GM19395 (cell line): Measurements from ENCODE around the gene TANC1.

ENCODE experiments used
- ATAC-seq: cut with Tn5 transposase; IDR thresholded peaks from one replicate; pipeline ENCODE4 v1.9.1; 2021; ENCODE audit warnings: mild to moderate bottlenecking, moderate library complexity; ENCODE audit not compliant: unreplicated experiment

Gene TANC1

DNA sequence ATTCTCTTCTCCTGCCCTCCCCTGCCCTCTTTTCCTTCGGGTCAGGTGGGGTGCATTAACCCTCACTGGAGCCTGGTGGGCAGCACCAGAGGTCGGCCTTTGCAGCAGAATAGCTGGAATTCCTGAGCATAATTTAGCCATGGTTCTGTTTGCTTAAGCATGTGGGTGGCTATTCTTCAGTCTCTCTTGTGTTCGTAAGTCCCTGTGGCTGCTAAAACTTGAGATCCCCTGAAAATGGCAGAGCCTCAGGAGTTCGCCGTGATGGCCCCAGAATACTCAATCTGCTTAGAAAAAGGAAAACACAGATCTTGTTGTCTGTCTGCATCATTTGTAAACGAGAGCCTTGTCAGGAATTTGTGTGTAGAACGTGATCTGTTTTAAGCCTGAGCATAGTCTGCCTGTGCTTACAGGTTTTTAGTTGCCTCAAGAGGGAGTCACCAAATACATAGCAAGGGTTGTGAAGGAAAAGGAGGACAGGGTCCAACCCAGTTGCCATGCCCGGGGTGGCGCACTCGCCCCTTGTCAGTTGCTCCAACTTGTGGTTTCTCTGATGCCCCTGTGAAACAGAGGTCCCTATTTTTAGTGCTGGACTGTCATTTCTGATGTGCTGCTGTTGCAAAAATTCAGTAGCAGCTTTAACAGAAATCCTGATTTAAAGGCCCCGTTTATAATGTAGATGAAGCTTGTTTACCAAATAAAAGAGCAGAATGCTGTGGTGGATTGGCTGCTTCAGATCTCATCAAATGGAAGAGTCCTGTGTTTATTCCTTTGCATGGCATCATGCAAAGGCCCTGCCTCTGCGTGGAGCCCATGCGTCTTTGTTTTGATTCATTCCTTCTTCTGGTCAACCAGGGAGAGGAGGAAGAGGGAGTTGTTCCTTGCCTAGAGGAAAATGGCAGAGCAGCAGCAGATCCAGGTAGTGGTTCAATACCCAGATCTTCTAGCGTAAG, 243.3 kb downstream of the TANC1 start:
- ATAC-seq = no peak

DNA sequence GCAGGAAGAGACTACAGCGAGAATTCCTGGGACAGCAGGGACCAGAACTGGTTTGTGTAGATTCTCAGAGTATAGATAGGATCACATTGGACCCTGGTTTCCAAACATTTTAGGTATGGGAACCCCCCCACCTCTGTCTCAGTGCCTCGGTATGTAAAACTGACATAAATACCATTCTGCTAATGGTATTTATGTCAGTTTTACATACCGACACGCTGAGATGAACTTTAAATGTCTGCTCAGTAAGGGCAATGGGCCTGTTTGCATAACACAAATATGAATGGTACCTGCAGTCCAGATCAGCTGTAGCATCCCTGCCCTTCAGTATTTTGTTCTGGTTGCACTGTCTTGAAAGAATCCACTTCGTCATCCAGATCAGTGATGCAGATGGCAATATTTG, 244.9 kb downstream of the TANC1 start:
- ATAC-seq = no peak

DNA sequence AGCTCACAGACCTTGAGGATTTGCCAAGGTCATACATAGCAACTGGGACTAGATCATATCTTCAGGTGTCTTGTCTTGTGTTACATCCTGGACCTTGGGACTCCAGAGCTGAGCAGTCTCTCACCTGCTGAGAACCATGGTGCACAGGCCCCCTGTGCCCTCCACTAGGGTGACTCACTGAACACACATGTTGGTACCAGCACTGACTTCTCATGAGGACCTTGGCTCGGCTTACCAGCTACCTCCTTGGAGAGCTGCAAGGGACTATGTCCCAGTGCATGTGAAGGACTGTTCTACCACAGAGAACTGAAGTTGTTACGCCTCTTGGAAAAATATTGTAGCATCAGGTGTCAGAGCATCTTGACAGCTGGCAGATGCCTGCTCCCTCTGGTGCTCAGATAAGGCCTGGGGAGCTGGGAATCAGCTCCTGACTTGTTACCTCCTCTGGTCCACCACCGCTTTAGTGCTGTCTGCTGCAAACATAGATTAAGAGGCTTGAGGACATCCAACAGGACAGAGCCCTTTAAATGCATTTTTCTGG, 246.0 kb downstream of the TANC1 start:
- no peak for ATAC-seq

DNA sequence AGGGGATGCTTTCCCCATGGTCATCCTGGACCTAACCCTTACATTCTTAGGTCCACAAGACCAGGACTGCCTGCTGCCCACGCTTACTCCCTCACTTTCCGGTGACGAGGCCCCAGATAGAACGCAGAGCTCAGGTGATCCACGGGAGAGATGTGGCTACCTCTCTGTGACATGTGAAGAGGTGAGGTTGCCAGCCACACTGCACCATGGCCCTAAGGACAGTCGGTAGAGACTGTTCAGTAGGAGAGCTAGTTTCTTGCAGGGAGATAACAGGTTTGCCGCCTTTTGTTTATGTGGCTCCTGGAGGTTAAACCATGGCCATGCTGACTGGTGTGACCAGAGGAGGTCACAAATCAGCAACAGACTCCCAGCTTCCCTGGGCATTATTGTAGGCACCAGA, 246.7 kb downstream of the TANC1 start:
- ATAC-seq = no peak

DNA sequence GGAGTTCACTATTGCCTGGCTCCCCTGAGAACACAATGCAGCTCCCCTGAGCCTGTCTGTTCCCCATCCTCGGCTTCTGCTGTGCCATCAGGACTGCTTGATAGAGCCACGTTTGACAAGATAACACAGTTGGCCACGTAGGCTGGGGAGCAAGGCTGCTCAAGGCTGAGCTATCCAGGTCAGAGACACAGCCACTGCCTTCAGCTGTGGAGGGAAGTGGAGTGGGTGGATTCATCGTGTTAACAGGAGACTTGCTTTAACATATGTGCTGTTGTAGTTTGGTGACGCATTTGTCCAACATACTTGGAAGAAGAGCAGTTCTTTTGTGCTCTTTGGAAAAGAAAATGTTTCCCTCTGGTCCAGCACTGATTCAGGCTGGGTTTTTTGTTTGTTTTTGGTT, 249.2 kb downstream of the TANC1 start:
- ATAC-seq = no peak

DNA sequence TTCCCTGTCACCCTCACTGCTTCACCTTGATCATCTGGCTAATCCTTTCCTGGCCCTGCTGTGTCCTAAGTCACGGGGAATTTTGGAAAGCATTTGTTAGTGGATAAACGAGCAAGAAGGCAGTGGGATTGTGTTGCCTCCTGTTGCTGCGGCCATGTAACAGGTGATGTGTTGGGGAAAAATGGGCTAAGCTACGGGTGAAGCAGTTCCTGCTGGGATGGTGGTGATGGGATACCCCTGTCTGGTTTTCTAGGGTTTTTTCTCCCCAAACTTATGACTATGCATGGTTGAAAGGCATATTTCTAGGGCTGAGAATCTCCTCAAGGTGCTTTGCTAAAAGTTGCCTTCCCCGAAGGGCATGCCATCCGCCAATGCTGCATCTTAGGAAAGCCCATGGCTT, 249.9 kb downstream of the TANC1 start:
- ATAC-seq = no peak

DNA sequence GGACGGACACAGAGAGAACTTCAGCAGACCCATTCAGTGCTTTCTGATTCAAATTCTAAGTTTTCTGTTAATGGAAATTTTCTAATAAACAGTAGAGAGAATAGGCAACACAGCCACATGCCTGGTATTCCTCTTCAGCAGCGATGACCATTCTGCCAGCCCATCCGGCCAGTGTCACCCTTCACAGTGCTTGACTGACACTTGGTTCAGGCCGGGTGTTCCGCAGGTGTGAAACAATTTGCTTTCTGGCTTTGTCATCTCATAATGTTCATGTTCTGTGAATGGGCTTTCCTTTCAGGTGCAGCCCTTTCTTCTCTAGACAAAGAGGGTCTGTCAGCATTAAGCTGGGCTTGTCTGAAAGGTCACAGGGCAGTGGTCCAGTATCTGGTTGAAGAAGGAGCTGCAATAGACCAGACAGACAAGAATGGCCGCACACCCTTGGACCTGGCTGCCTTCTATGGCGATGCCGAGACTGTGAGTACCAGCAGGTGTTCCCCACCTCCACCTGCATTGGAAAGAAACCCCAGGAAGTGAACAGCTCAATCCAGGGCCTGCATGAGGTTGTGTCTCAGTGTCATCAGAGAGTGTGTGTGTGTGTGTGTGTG, 251.1 kb downstream of the TANC1 start:
- ATAC-seq = no peak

DNA sequence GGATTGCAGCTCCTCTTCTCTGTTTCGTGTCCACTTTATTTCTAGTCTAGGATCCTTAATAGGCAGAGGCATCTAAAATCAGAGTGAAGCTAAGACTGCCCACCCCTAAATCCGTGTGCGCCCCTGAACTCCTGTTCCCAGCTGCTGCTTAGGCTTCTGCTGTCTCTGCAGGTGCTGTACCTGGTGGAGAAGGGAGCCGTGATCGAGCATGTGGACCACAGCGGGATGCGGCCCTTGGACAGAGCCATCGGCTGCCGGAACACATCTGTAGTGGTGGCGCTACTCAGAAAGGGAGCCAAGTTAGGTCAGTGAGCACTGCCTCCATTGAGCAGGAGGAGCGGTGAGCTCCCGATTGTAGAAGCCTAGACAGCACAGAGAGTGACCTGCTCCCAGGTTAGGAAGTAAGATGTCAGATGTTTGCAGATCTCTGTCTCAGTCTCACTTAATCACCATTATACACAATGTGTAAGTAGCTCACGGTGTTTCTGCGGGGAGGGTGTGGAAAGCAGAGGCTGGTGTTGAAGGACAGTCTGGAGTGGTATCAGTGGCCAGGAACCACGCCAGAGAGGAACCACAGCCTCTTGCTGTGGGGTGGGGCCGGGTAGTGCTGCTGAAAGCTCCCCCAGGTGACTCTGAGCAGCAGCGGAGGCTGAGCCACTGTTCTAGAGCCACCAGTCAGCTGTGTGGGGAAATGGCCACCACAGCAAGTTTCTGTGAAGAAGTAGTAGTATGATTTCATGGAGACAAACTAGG, 255.8 kb downstream of the TANC1 start:
- no peak for ATAC-seq

DNA sequence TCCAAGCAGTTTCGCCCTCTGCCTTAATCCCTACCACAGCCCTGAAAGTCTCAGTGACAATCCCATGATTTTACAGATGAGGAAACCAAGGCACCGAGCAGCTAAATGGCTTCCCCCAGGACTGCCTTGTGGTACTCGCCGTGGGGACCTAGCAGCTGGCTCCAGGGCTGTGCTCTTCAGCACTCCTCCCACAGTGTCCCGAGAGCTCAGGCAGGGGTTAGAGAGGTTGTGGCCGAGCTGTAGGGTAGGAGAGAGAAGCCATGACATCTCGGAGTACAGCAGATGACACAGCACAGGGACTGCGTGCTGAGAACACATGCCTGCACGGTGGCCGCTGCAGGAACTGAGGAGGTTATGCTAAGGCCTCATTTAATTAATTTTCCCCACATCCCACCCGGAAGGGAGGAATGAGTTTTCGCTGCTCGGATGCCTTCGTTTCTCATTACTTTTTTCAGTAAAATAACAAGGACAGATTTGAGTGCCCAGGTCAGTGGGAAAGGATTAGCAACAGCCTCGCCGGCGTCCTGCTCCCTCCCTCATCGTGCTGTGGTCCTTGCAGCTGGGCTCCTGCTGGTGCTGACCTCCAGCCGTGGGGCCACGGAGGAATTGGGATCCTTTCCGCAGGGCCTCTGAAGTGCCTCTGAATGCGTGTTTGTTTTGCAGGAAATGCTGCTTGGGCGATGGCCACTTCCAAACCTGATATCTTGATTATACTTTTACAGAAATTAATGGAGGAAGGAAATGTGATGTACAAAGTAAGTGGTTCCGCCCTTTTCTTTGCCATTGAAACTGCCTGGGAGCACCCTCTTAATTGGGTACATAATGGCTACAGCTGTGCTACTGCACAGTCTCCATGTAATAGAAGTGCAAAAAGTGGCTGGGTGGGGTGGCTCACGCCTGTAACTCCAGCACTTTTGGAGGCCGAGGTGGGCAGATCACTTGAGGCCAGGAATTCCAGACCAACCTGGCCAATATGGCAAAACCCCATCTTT, 256.9 kb downstream of the TANC1 start:
- no peak for ATAC-seq

DNA sequence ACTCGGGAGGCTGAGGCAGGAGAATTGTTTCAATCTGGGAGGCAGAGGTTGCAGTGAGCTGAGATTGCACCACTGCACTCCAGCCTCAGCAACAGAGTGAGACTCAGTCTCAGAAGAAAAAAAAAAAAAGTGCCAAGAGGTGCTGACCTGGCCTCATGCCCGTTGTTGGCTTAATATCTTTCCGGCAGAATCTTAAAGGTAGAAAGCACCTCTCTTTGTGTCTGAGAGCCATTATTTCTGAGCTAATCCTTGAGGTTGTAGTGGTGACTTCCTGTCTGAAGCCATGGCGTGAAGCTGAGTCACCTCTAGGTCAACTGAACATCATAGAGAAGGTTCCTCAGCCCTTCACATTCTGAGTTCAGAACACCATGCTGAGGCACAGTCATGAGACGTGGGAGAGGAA, 257.6 kb downstream of the TANC1 start:
- ATAC-seq = no peak

DNA sequence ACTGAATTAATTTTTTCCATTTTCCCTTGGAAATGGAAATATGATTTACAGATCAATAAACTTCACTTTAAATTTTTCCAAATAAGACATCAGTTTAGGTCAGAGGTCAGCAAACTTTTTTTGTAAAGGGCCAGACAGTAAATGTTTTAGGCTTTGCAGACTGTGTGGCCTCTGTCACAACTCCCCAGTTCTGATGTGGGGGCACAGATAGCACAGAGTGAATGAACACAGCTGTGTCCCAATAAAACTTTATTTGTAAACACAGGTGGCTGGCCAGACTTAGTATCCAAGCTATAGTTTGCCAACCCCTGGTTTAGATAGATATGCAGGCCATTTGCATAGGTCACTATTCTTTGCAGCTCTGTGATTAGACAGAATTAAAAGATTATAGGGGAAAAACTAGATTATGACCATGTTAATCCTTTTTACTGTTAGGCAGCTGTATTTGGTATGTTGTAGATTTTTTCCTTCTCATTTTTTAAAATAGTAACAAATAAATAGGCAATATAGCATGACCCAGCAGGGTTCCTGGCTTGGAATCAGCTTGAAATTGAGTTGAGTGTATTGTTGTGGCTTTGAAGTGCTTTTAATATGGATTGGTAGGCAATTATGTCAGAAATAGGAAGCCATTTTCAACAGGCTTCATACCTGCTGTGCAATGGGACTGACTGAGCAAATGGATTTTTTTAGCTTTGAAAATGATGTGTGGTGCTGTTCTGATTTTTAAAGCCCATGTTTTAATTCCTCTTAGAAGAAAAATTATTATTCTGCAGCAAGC, 258.4 kb downstream of the TANC1 start:
- ATAC-seq = no peak

DNA sequence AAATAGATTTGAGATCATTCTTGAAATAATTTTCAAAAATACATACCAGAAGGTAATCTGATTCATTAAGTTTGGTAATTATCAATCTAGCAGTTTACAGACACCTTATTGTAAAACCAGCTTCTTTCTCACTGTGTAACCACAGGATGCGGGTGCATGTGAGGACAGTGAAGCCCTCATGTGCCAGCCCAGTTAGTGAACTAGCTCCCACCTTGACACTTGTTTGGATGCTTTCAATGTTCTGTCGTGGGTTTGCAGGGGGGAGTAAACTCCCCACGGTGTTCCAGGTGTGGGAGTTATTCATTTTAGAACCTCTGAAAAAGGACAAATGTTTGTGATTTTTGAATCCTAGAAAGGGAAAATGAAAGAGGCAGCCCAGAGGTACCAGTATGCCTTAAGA, 259.0 kb downstream of the TANC1 start:
- ATAC-seq = no peak

DNA sequence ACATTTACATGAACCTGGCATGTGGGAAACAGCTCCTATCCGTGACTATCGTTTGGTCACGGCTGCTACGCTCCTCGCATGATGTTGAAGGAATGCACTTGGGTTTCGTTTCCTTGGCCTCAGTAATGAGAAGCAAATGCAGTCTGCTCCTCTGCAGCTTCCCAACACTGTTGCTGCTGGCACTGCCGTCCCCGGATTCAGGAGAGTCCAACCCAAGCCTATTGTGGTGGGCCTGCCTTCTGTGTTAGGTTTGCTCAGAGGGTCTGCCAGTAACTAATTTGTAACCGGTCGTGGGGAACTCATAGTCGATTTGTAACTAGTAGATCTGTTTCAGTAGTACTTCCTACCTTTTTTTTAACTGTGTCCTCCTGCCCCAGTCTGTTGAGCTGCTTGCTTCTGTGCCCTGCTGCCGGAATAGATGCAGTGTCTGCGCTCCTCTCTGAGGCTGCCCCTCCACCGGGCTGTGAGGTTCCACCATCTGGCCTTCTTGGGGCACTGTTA, 259.7 kb downstream of the TANC1 start:
- ATAC-seq = no peak

DNA sequence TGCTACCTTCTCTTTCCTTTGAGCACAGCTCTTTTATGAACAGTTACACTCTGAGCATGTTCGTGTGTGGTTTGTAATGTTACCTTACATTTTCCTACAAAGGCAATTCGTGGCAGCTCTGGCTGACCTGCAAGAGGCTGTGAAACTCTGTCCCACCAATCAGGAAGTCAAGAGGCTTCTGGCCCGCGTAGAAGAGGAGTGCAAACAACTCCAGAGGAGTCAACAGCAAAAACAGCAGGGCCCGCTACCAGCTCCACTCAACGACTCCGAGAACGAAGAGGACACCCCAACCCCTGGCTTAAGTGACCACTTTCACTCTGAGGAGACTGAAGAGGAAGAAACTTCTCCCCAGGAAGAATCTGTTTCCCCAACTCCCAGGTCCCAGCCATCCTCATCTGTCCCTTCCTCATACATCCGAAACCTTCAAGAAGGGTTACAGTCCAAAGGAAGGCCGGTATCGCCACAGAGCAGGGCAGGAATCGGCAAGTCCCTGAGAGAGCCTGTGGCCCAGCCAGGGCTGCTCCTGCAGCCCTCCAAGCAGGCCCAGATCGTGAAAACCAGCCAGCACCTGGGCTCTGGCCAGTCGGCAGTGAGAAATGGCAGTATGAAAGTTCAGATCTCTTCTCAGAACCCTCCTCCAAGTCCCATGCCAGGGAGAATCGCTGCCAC, 261.2 kb downstream of the TANC1 start:
- no peak for ATAC-seq

DNA sequence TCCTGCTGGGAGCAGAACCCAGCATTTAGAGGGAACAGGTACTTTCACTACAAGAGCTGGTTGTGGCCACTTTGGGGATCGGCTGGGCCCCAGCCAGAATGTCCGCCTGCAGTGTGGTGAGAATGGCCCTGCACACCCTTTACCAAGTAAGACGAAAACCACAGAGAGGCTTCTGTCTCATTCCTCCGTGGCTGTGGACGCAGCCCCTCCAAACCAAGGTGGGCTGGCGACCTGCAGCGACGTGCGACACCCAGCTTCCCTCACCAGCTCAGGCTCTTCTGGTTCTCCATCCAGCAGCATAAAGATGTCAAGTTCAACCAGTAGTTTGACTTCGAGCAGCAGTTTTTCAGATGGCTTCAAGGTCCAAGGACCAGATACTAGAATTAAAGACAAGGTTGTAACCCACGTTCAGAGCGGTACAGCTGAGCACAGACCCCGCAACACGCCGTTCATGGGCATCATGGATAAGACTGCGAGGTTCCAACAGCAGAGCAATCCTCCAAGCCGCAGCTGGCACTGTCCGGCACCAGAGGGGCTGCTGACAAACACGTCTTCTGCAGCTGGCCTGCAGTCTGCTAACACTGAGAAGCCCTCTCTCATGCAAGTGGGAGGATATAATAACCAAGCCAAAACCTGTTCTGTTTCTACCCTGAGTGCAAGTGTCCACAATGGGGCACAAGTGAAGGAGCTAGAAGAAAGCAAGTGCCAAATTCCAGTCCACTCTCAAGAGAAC, 261.9 kb downstream of the TANC1 start:
- no peak for ATAC-seq

DNA sequence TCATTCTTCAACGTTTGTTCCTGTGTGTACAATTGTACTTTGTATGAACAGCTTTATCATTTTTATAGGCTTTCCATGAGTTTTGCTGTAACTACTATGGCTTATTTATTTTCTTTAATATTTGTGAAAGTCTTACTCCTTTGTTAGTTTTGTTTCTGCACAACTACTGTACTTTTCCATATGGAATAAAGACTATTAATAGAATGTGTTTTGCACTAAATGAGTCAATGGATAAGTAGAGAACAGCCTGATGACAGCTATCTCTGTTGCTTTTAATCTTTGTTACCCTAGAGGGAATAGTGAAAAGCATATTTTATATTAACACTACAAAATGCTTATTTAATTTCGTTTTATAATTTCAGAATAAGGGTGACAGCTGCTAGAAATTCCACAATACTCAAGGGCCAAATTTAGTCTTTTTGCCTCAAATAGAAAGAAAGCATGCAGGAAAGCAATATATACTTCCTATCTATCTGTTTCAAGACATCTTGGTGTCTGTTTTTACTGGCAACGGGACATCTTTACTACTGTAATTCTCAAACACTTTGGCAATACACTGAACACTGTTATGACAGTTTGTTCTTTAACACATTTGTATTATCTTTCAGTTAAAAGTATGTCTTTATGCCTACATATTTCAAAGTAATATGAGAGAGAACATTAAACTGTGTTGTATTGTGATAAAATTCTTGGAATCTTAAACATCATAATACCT, 264.2 kb downstream of the TANC1 start:
- ATAC-seq = no peak

DNA sequence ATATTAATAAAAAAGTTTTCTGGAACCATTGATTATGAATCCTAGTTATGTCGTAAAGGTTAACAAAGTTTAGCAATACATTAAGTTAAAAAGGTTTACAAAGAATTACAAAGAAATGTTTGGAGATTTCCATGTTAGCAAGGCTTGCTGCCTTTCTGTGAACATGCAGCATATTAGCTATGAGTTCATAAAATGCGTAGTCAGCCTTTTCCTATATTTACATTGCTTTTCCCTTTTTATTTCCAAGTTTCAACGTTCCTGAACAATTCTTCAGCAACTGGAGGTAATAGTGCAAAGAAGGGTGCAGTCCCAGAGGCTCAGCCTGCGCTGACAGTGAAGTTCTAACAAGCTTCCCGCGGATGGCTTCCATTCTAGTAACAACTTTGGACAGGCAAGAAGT, 266.4 kb downstream of the TANC1 start:
- ATAC-seq = no peak
